Esophagus mucosa (tissue), 1 donor: Measurements from ENCODE around the gene SLC2A10. TPM values are rescaled to one million over a fixed set of nuclear protein-coding genes. Genes with fewer than 3 reads are reported as not detected.

Source experiments
- ATAC-seq: fragments of 200-7000 bp; cut with Tn5 transposase; one replicate; pipeline ENCODE4 v1.9.1; 2020
- total RNA-seq: library from RNA; stranded (reverse); gene quantifications from one replicate; pipeline ENCODE4 v1.2.4, GENCODE V29; 2023
- donor health status: DM: yes; HTN: yes; CAD: no.

SLC2A10 gene
- total RNA-seq, 1 donor from 2014 or later = 2.1 TPM

DNA sequence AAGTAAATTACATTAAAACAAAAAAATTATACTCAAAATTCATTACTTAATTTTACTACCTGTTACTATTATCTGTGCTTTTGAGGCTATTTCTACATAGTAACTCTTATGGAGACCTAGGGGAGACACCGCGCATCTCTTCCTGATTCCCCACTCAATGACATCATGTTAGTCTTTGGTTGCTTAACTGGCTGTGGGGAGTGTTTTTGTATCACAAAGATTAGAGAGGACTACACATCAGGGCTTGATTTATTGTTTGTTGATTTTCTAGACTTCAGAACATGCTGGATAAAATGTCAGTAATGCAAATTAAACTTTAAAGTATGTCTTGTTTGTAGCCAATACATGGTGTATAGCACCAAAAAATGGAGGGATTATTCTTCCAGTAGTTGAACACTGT lies 26.0 kb downstream of the SLC2A10 start:
- ATAC-seq = no peak

DNA sequence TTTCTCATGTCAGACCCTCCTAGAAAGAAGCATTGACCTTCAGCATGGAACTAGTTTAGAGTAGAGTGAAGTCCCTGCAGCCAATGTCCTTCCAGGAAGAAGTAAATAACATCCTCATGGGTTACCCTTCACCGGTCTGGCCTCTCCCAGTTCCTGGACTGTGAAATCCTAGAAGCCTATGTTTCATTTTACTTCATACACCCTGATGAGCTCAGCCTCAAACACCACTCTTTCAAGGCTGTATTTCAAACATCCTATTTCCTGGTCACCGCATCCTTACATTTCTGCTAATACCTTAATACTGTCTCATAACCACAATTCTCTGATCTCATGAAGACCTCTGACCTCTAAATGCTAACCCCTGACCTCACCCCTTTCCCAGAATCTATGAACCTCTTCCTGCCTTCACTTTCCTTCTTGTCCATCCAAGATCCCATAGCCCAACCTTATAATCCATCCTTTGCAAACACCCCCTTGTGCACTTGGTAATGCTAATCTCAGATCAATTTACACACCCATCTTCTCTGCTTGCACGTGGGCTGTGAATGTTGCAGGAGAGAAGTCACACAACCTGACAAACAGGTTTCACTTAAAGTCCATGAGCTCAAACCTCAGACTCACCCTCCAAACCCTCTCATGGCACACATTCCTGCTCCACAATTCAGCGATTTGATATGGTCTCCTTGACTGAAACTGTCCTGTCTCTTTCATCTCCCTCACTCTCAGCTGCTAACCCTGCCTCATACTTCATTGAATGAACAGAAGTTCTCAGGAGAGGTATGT lies 30.2 kb downstream of the SLC2A10 start:
- ATAC-seq = peak; percentile 84

DNA sequence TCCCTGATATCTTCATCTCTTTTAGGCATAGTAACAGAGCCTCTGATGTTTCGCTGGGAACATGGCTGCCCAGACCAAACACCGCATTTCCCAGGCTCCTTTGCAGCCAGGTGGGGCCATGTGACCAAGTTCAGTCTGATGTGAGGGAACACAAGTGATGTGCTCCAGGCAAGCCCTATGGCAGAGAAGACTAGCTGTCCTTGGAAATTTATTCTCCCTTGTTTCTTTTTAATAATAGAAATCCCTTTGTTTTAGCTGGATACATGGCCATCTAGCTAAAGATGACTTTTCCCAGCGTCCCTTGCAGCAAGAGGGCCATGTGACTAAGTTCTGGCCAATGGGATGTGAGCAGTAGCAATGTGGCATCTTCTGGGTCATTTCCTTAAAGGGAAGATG lies 30.8 kb downstream of the SLC2A10 start:
- peak; percentile 24 for ATAC-seq

DNA sequence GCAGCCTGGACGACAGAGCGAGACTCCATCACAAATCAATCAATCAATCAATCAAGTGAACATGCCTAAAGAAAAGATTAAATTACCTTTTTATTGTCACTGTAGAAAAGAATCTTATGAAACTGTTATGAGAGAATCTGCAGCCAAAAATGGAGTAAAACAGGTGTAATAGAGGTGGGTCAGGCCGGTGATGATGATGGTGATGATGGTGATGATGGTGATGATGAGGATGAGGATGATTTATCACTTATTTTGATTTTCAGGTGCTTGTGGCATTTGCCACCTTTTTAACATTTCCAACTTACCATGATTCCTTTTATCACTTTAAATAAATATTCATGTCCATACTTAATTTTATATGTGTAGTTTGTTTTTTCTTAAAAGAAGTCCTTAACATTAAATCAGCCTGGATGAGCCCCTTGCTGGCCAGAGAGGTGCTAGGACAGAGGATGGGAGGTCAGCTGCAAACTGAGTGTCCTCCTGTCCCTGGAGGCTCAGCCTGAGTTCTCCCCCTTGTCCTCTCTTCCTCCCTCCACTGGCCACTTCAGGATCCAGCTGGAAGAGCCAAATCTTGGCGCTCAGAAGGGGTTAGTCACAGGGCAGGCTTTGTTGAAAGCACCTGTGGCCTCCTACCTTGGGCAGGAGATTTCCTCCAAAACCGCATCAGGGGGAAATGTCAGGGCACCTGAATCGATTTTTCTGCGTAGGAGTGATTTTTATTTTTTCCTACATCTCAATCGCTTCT lies 32.6 kb downstream of the SLC2A10 start:
- ATAC-seq = no peak

DNA sequence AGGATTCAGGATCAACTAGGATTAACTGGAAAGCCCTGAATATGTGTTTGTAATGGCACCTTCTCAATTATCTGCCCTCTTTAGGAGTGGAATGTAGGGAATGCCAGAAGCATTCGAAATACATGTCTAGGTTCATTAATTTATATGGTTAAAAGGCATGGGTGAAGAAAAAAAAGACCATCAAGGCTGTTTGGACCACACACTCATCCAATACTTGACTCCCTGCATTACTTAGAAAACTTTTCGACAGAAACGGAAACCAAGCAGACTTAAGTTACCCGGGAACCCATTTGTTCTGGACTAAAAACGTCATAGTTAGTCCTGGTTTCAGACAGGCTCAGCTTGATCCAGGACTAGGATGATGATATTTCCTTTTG lies 33.2 kb downstream of the SLC2A10 start:
- no peak for ATAC-seq

DNA sequence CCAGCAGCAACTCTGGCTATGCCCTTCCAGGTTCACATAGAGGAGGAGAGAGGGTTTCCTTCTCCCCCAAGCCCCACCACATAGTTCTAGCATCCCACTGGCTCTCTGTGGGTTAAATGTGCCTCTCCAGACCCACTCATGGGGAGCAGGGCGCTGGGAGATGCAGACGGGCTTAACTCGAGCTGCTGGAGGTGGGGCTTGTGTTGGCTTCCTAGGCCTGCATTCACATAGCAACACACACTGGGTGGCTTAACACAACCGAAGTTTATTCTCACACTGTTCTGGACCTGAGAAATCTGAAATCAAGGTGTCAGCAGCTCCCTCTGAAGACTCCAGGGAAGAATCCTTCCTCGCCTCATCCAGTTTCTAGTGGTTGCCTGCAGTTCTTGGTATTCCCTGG lies 33.6 kb downstream of the SLC2A10 start:
- no peak for ATAC-seq

DNA sequence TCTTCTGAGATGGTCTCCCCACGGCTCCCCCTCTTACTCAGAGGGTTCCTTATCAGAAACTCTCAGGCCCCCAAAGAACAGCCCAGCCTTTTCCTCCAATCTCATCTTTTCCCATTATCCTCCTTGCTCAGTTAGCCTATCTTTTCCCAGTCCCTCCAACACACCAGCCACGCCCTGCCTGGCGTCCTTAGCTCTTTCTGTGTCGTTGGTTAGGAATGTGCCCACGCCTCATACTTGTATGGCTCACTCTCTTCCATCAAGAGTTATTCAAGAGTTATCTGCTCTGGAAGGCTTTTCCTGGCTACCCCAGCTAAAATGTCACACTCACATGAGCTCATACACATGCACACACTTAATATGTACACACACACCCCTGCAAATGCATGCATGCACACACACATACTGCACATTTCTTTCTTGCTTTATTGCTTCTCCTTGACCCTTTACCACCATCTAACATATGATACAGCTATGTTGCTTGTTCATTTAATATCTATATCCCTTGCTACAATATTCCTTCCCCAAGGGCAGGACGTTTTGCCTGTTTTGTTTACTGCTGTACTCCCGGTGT lies 37.6 kb downstream of the SLC2A10 start:
- ATAC-seq = peak; percentile 65

DNA sequence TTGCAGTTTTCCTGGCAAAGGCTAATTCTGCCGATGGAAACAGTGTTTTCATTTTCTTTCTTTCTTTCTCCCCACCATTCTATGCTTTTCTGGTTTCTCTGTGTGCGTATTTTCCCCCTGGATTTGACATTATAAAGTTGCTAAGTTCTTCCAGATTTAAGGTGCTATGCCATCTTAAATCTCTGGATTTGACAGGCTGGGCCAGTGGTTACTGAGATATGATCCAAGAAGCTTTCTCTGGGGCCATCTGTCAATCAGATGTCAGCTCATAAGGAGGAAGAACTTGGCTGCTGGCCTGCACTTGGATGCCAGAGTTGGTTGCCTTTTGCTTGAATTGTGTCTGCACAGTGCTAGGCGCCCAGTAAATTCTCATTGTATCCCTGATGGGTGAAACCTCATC lies 39.7 kb downstream of the SLC2A10 start:
- no peak for ATAC-seq

DNA sequence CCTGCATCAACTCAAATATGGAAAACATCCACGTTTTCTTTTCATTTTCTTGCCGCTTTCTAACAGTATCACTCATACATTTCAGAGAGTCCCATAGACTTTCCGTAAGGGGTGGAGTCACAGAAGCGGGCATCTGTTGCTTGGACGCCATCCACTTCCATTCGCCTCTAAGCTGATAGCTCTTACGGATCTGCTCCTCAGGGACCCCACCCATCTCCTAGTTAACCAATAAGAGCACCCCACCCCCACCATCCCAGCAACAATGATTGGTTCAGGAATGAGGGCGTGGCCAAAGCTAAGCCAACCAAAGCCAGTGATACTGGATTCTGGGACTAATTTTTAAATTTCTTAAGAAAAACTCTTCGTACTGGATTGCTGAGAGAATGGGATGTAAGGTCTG lies 42.4 kb downstream of the SLC2A10 start:
- ATAC-seq = no peak

DNA sequence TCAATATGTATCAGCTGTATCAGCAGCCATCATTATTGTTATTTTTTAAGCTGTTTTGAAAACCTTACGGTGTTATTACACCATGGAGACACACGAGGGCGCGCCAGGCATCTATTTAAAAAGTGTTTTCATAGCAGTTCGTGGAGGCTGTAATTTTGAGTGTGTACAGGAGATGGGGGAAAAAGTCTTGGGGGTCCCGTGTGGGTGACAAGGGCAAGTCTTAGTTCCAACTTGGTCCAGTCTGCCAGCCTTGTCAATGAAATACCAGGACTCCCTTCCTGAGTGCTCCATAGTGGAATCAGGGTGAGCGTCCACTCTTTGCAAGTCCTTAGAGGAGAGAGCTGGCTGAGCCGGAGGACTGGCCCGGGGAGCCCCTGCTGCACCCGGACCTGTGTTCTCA lies 43.3 kb downstream of the SLC2A10 start:
- ATAC-seq = peak; percentile 17

DNA sequence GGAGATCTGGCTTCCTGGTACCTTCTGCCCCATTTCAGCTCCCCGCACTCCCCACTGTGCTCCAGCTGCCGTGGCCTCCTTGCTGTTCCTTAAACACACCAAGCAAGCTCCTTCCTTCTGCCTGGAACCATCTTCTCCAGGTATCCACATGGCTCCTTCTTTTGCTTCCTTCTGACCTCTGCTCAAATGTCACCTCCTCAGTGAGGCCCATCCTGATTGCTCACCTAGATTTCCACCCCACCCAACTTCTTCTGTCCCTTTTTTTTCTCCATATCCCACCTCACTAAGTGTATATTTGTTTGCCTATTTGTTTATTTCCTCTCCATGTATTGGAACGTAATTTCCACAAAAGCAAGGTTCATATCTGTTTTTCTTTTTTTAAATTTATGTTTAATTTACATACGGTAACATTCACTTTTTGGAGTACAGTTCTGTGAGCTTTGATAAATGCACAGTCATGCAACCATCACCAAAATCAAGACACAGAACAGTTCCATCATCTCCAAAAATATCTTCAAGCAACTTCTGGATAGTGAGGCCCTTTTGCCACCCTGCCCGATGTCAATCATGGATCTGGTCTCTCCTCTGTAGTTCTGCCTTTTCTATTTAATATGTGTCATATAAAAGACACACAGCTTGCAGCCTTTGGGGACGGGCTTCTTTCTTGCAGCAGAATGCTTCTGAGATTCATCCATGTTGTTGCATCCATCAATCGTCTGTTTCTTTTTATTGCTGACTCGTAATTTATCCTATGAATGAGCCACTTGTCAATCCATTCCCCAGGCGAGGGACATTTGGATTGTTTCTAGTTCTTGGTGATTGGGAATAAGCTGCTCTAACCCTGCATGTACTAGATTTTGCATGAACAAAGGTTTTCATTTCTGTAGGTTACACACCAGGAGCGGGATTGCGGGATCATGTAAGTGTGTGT lies 46.3 kb downstream of the SLC2A10 start:
- no peak for ATAC-seq

DNA sequence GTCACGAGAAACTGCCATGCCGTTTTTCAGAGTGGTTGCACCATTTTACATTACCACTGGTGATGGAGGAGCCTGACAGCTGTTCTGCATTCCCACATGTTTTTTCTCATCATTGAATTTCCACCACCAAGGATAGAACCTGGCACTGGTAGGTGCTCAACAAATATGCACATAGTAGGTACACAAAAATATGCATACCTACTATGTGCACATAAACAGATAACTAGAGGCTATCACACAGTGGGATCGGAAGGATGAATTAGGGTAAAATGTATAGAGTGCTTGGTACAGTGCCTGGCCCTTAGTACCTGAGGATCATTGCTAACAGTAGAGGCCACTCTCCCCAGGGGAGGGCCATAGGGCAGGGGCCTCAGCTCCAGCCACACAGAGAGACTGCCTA lies 47.0 kb downstream of the SLC2A10 start:
- ATAC-seq = no peak

DNA sequence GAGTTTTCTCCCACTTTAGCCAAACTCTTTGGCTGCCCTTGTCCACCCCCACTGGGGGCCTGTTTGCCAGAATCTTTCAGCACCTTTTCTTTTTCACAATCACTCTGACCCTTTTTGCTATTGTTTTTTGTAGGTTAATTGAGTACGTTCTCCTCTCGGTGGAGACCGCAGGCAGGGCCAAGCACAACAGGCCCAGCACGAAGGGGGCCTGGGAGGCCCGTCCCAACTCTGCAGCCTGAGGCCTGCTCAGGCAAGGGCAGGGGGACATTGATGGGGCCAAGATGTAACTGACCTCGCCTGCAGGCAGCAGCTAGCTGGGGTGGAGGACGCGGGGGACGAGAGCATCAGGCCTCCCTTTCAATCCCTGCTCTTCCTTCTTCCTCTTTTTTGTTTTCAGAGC lies 47.7 kb downstream of the SLC2A10 start:
- no peak for ATAC-seq

DNA sequence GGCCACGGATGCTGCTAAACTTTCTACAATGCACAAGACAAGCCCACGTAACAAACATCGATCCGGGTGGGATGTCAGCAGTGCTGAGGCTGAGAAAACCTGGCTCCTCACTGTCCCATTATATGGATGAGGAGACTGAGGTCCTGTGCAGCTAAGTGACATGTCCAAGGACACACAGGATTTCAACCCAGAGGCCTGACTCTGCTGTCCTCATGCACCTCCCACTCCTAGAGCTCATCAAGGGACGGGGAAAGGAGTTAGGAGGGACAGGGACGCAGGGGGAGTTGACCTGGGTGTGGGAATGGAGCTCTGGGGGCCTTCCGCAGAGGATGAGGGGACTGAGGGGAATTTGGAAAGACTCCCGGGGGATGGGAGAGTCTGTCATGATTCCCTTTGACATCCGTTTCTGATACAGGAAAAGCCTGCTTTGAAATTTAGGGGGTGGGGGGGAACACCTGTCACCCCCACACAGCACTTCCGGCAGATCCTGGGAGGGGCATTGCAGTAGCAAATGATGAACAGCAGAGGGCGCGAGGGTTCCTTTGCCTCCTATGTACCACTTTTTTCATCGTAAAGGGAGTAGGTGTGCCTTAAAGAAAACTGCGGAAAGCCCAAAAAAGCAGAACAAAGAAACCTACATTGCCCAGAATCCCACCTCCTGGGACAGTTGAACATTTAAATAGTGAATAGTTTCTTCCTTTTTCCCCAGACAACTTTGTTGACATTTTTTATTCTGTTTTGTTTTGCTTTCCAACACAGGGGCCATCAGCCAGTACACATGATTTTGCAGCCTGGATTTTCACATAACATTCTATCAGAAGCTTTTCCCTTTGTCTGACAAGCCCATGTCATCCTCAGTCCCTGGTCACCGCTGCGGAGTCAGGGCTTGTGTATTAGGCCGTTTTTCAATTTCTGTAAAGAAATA lies 48.6 kb downstream of the SLC2A10 start:
- peak; percentile 63 for ATAC-seq

DNA sequence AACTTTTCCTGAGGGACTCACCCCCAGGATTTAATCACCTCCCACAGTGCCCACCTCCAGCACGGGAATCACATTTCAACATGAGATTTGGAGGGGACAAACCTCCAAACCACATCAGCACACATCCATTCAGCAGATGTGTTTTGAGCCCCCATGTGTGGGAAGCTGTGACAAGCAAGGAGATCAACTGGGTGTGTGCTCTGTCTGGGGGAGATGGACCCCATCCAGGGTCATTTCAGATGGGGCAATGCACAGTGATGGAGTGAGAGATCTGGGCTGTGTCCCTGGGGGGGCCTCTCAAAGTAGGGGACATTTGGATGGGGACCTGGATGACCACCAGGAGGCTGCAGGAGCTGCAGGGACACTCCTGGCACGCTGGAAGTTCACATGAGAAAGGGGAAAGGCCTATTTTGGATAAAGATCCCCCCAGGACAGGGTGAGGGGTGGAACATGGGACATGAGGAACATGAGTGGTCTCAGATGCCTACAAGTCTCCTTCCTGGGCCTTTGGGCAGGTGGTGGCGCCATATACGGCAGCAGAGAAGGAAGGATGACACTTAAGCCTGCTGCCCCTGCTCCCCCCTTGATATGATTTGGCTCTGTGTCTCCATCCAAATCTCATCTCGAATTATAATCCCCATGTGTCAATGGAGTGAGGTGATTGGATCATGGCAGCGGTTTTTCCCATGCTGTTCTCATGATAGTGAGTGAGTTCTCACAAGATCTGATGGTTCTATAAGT lies 49.6 kb downstream of the SLC2A10 start:
- no peak for ATAC-seq

DNA sequence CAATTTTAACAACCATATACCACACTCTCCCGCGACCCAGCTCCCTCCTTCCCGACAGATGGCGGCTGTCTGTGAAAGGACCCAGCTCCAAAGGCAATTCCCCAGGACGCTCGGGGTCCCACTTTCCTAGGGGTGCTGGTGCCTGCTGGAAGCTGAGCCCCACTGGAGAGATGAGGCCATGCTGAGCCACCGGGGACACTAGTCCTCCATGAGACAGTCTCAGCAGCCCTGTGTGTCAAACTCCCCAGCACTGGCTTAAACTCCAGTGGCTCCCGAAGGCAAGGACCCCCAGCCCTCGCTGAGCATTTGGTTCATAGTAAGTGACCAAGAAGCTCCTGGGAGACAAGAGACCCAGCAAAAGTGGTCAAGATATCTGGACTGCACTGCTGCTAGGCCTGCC lies 52.1 kb downstream of the SLC2A10 start:
- no peak for ATAC-seq

DNA sequence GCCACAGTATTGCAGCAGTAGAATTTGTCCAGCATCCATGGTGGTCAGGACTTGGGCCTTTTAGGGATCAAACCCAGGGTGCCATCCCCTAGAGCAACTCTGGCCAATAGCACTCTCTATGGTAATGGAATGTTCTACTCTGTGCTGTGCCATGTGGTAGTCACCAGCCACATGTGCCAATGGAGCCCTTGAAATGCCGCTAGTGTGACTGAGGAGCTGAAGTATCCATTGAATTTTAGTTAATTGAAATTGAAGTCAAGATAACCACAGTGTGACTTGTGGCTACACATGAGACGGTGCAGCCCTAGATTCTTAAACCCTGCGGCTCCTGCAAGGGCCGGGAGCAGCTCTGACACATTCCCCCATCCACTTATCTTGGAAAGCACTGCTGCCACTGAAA lies 54.6 kb downstream of the SLC2A10 start:
- ATAC-seq = no peak

DNA sequence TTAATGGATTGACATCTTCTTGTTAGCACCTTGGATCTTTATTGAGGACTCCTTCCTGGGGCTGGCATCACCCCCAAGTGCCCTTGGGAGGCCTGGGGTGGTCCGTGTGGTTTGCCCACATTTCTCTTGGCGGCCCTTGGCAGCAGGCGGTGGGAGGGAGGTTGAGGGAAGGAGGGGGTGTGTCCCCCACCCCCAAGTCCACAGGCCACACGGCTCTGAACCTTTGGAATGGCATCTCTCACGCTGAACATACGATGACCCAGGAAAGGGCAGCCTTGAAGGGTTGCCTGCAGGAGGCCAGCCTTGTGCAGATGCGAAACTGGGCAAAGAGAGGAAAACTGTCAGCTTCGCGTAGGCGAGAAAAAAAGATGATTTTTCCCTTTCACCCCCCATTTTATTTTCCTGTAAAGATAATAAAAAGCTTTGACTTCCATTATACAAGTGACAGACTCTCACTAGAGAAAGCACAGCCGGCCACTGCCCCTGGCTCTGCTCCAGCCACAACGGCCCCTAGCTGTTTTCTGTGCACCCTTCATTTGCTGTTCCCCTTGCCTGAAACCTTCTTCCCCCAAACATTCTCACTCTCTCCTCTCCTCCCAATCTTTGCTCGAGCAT lies 56.2 kb downstream of the SLC2A10 start:
- ATAC-seq = no peak

DNA sequence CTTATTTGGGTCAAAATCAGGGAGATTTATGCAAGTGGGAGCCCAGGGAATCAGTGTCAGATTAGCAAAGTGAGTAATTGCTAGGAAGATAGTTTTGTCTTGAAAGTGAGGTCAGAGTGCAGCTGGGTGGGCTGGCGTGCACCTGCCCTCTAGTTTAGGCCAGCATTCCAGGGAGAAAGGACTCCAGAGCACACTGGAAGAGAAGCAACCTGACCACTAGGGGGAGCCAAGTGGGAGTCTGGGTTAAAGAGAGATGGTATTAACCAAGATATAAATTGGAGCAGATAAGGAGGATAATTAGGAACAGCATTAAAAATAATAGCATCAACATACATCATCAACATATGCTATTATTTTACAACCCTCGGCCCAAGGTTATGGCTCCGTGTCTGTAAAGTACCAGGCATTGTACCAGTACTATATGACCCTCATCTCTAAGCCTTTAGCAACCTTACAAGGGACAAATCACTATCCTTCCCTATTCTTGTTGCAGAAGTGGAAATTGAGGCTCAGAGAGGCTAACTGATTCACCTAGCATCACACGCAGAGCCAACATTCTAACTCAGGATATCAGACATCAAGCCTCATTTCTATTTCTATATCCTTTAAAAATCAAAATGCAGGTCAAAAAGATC lies 57.8 kb downstream of the SLC2A10 start:
- ATAC-seq = peak; percentile 54
